ENCODE results near the gene LYPD5.

DNA sequence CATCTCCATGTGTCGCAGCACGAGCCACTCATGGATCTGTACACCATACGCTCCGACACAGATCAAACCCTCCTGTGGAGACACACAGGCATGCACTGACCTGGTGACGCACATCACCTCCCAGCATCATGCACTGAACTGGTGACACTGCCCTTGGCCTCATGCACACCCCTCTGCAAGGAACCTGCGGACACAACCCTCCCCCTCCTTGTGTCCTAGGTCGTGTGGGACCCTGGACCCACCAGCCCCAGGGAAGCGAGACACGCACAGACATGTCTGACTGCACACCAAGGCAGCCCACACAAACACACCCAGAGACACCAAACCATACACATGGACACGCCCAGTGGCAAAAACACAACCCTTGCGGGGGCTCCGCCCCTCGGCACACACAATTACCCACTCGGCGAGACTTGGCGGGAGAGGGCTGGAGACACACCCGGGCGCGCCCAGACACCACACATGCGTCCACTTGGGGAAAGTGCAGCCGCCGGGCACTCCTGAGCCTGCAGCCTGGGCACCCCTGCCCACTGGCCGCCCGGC lies 19.5 kb downstream of the LYPD5 start:
- TF ChIP-seq, protein P1, sequence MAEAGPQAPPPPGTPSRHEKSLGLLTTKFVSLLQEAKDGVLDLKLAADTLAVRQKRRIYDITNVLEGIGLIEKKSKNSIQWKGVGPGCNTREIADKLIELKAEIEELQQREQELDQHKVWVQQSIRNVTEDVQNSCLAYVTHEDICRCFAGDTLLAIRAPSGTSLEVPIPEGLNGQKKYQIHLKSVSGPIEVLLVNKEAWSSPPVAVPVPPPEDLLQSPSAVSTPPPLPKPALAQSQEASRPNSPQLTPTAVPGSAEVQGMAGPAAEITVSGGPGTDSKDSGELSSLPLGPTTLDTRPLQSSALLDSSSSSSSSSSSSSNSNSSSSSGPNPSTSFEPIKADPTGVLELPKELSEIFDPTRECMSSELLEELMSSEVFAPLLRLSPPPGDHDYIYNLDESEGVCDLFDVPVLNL (CRISPR knock-in tag; IDR thresholded peaks at IDR 0.05; ENCODE audit: borderline replicate concordance, low read depth) = no peak
- TF ChIP-seq MXD4 (CRISPR knock-in tag; IDR thresholded peaks at IDR 0.05; ENCODE audit: borderline replicate concordance) (no peak), CTCF (IDR thresholded peaks at IDR 0.05) (no peak), ZNF121 (CRISPR knock-in tag; IDR thresholded peaks at IDR 0.05) (no peak), ZNF396 (CRISPR knock-in tag; IDR thresholded peaks at IDR 0.05; ENCODE audit: borderline replicate concordance) (no peak), NFYB (CRISPR knock-in tag; conservative IDR thresholded peaks at IDR 0.05; ENCODE audit: low read depth) (no peak)

Measured in WTC11 (cell line).